Stimulated activated CD4-positive, alpha-beta T cell treated with anti-CD3 and anti-CD28 coated beads, TNF-alpha, amount 100 ng/mL, for 48 hours (primary cell): ENCODE measurements around the gene SLC30A3.

ENCODE experiments used
- DNase-seq, 3 donors: peaks; one replicate each; pipeline ENCODE4 v3.0.0-alpha.2; 2020; ENCODE audit warnings: low read depth in 3 of 3

The SLC30A3 gene

DNA sequence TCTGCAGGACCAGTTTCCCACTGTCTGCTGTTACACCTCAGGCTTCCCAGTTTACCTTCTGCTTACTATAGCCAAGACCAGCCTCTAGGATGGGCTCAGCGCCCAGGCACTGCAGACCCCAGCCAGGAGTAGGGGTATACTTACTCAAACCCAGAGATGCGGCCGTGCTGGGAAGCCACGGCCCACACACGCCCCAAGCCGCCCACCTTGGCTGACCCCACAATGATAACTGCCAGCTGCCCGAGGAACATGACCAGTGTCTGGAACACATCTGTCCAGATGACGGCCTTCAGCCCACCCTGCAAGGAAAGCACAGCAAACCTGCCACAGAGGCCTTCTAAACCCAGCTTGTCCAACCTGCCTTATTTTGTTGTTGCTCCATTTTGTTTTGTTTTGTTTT lies 57.6 kb downstream of the SLC30A3 start:
- no peak for DNase-seq

- DNase-seq, result no peak
These were observed 58.3 kb downstream of the SLC30A3 start for GRCh38 chr2:27204566-27204965.

- DNase-seq, result no peak
These were observed 59.1 kb downstream of the SLC30A3 start for GRCh38 chr2:27203741-27204140.
